ENCODE measurements around the gene C1orf185.
"Not testable (repeated sequence)": the region's sequence is repeated elsewhere in the genome, so short reads cannot be mapped to it uniquely, and the experiment has no call there.

The C1orf185 gene

DNA sequence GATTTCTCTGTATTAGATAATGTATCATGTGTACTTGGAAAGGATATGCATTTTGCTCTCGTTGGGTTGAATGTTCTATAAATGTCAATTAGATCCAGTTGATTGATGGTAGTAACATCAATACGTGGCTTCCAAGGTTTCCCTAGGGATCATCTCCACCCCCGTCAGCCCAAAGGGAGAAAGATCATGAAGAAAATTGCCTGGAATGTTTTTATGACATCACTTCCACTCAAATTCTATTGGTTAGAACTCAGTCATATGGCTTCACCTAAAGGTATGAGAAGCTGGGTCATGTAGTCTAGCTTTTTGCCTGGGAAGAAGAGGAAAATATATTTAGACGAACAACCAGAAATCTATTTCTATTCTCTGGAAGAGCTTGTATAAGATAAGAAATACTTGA is at the start of gene C1orf185:
TSS of gene C1orf185 (plus strand) at position 253 of the 400 bp plus-strand sequence. CDS start at position 259, 6 bp downstream.
- no peak for DNase-seq

DNA sequence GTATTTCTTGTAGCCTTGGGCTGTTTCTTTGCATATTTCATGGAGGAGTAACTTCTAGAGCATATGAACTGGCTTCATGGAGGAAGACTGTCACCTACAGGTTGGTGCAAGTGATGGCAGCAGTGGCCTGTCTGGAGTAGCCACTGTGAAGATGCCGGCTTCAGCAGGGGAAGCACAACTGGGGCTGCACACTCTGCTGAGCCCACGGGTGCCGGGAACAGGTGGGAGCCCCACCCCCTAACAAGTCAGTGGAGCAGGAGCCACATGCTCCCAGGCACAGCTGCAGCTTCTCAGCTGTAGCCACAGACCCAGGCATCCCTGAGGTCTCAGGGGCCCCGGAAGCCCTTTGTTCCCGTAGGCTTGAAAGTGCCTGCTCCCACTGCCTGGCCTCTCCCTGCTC is 43.2 kb upstream of the C1orf185 start:
- ATAC-seq (no peak), DNase-seq (no peak)

More for the DNA sequence above, at the start of gene C1orf185:
- no peak for ATAC-seq

DNA sequence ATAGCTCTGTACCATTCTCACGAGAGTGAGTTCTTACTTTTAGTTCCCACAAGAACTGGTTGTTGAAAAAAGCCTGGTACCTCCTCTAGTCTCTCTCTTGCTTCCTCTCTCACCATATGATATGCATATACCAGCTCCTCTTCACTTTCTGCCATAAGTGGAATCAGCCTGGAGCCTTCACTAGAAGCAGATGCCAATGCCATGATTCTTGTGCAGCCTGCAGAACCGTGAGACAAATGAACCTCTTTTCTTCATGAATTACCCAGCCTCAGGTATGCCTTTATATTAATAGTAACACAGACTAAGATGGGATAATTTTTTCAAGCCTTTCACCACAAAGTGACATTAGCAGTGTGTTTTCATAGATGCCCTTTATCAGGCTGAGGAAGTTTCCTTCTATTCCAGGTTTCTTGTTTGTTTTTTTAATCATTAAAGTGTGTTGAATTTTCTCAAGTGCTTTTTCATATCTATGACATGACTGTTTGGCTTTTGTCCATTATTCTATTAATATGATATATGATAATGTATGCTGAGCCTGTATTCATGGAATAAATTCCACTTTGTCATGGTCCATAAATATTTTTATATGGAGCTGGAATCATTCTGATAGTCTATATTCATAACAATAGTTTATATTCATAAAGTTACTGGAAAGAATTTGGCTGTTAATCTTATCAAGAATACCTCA is 40.7 kb upstream of the C1orf185 start:
- no peak for ATAC-seq
- no peak for DNase-seq

DNA sequence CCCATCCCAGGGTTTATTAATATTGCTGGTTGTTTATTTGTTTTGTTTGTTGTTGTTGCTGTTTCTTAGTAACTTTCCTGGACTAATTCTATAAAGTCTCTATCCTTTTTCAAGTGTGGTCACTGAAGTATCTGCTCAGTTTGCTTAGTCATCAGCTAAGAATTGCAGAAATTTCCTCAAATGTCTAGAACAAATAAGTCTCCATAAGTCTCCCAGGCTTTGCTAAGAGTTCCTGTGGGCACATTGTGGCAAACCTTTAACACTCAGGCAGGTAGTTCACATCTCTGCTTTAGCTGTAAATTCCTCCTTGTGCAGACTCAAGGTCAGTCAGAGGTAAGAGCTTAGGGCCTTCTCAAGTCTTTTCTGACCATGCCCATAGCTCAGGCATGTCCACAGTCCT is 38.9 kb upstream of the C1orf185 start:
- ATAC-seq = no peak
- DNase-seq = no peak

DNA sequence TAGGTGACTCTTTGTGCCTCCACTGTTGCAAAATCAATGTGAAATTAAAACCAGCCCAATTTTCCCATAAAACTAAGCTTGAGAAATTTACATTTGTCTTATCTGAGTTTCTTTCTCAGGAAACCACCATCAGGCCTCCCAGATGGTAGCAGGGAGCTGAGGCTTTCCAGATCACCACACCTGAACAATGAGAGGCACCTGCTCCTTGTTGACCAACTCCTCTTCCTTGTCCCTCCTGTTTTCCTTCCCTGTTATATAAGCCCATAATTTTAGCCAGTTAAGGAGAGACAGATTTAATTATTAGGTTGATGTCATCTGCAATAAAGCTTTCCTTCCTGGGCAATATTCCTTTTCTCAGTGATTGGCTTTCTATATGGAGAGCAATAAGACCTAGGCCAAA is 32.0 kb upstream of the C1orf185 start:
- ATAC-seq = no peak
- no peak for DNase-seq

DNA sequence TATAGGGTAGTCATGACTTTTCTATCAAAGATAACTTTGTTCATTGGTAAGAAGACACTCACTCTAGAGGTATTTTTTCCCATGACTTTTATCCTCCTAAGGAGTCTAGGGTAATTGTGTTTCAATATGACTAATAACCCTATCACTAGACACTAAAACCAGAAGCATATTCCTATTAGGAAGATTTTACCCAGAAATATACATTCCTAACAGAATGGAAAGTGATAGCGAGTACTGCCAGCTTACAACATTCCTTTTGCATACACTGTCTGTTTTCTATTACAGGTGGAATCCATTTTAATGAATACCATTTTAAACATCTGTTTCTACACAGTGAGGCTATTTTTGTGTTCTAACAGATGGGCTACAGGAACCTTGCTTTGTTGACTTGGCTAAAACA is 31.4 kb upstream of the C1orf185 start:
- no peak for DNase-seq
- ATAC-seq = no peak

DNA sequence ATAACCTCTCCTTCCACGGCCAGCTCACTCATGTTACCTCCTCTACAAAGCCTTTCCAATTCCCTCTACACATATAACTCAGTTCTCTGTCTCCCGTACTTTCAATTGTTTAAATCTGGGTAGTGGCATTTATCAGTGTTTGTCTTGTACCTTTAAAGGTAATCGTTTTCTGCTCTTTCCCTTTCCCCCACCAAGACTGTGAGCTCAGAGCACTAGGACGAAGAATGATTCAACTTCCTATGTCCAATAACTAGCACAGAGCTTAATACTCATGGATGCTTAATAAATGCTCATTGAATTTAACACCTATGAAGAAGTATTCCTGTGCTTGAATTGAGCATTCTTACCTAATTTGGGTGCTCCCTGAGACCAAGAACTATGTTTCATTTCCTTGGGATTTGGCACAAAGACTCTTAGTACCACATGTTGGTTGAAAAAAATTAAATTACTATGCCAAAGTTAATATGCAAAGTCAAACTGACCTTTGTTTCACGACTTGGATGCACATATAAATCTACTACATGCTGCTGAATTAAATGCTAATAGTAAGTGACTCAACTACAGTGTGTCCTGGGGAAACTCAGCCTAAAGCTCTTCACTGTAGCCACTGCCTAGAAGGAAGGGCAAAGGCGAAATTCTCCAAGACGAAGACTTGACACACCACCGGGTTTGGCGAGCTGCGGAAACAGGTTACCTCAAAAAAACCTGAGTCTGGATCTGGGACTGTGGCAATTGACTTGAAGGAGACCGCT is 30.6 kb upstream of the C1orf185 start:
- no peak for ATAC-seq
- no peak for DNase-seq

DNA sequence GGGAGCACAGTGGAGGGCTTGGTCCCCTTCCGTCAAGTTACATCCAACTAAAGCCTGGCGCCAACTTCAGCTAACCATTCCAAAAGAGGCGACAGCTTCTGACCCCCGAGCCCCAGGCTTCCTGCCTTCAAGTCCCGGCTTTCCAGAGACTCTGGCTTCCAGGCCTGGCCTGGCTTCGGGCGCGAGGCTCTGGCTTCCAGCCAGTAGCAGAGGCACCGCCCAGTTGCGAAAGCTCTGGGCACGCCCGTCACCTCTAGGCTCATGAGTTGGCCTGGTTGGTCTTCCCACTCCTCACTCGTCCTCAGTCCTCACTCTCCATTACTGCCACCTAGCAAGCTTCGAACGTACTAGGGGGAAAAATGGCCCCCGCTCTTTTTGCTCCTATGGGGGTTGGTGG is 30.0 kb upstream of the C1orf185 start:
- DNase-seq (no peak), ATAC-seq (no peak)

DNA sequence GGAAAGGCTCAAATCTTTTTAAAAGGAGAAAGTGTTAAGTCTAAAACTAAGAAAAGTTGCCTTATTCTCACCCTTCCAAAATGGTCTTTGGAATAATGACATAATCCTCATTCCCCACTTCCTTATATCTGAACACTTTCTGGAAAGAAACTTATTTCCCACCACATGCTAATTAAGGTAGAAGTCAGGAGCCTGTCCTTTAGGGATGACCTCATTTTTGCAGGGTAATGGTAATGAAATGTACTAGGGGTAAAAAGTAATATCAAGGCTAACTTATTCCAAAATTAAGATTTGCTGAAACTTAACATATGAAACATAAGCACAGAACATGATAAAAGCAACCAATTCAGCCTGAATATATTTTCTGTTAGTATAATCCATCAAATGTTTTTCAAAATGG is 29.4 kb upstream of the C1orf185 start:
- no peak for ATAC-seq
- DNase-seq = no peak

DNA sequence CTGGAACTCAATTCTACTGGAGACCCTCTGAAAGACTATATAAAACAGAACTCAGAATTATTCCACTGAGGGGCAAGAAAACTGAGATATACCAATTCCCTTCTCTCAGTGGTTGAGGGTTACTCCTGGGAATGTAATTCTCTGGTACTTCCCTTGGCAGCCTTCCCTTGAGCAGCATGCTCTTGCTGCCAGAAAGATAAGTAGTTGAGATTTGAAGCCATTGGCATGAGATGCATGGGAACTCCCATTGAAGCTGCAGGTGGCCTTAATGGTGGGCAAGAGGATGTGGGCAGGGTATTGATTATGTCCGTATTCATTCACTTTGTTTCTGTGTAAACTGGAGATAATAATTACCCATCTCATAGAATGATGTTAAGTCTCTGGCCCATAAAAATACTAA is 28.6 kb upstream of the C1orf185 start:
- DNase-seq (no peak), ATAC-seq (no peak)

DNA sequence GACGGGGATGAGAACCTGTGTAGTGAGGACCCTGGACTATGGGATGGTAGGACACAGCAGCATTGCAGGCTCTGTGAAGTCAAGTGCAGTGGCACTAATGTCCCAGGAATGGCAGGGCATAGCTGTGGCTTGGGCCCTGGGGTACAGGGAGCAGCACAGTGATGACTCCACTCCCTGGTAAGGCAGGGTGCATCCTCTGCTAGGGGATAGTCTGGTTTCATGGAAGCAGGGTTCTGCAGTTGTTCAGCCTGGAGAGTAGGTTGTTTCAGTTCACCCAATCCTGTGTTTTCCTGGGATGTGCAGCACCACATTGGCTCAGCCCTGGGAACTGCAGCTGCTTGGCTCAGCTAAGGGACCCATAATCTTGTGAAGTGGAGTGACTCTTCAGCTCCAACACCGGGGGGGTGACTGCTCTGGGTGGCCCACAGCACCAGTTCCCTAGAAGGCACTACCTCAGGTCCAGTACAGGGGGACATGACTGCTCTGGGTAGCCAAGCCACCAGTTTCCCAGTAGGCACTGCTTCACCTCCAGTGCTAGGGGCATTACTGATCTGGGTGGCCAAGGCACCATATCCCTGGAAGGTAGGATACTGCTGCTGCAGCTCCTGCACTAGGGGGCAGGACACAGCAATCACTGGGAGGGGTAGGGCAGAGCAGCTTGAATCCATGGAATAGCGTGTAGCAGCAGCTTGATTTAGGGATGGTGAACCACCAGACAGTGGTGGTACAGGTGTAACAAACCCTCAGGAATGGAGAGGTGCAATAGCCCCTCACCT is 15.3 kb upstream of the C1orf185 start:
- ATAC-seq (no peak), DNase-seq (no peak)

DNA sequence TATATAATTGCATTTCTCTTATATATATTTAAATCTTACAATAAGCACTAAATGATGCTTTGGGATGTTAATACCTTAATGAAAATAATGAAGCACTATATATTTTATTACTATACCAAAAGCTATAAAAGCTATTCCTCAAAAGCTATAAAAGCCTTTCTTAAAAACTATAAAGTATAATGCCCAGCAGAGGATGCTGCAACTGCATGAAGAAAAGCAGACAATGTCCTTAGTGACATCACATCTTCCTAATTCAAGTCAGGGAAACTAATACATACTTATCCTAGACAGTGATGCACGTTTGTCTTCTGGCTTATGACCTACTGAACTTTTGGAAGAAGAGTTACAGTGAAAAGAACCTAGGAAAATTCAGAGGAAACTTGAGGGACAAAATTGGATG is 13.6 kb upstream of the C1orf185 start:
- ATAC-seq (no peak), DNase-seq (no peak)

DNA sequence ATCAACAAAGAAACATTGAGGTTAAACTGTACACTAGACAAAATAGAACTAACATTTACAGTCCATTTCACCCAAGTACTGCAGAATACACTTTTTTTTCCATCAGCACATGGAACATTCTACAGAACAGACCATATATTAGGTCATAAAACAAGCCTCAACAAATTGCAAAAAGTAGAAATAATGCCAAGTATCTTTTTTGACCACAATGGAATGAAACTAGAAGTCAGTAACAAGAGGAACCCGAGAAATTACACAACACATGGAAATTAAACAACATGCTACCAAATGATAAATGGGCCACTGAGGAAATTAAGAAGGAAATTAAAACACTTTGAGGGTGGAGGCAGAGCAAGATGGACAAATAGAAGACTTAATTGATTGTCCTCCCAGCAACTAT is 8.4 kb upstream of the C1orf185 start:
- no peak for DNase-seq
- ATAC-seq = no peak

DNA sequence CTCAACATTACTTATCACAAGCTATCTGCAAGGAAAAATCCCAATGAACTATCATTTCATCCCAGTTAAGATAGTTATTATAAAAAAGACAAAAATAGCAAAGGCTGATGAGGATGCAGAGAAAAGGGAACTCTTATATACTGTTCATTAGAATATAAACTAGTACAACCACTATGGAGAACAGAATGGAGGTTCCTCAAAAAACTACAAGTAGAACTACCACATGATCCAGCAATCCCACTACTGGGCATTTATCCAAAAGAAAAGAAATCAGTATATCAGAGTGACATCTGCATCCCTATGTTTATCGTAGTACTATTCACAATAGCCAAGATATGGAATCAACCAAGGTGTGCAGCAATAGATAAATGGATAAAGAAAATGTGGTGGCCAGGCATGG is 4.9 kb upstream of the C1orf185 start:
- ATAC-seq = no peak

DNA sequence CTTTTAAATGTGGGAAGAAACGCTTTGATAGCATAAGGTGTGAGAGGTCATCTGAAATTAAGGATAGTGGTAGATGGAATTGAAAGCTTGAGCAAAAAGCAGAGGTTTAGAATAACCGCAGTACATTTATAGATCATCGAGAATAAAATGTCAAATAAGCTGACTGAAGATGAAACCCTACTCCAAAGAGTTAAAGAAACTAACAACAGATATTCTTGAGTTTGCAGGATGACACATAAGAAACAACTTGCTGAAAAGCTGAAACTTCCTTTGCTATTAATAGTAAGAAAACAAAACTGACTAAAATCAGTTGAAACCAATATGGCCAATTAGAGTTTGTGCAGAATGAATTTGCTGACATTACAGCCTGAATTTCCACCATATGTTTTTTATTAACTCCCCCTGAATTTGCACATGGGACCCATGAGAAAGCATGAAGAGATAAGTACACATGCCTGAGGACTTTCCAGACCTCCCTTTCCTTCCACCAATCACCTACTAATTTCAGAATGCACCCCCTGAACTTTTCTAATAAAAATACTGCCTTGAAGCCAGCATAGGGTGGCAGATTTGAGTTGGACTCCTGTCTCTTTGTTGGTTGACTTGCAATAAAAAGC is 1.7 kb upstream of the C1orf185 start:
- DNase-seq (no peak), ATAC-seq (no peak)

More for the DNA sequence above, 4.9 kb upstream of the C1orf185 start:
- no peak for DNase-seq

DNA sequence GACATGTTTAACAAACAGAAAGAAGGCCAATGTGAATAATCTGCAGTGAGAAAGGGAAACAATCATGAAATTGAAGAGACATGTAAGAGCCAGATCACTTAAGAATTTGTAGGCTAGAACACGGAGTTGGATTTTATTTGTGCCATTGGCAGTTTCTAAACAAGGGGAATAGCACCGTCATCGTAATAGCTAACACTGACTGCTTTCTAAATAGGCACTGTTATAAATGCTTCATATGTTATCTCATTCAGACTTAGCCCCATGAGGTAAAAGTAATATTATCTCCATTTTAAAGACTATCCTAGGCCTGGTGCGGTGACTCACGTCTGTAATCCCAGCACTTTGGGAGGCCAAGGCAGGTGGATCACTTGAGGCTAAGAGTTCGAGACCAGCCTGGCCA is 12.1 kb downstream of the C1orf185 start:
- DNase-seq (no peak), ATAC-seq (no peak)

DNA sequence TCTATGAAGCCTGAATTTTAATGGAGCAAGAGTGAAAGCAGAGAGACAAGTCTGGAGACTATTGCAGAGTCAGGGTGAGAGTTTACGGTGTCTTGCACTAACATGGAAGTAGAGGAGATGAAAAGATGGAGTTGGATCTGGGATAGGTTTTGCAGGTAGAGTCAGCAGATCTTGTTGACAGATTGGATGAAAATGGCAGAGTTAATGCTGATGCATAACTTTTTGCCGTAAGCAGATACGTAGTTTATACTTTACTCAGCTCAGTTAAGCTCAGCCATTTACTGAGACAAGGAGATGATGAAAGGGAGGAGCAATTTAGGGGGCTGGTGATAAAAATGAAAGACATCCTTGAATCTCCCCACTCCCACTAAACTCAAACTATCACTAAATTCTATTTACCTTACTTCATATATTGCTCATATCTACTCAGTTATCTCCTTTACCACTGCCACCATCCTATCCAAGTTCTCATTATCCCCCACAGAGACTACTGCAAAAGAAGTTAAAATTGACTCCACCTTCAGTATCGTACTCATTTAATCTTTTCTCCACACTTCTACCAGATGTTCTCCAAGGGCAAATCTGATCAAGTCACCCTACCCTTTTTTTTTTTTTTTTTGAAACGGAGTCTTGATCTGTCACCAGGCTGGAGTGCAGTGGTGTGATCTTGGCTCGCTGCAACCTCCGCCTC is 13.8 kb downstream of the C1orf185 start:
- DNase-seq (no peak), ATAC-seq (no peak)

DNA sequence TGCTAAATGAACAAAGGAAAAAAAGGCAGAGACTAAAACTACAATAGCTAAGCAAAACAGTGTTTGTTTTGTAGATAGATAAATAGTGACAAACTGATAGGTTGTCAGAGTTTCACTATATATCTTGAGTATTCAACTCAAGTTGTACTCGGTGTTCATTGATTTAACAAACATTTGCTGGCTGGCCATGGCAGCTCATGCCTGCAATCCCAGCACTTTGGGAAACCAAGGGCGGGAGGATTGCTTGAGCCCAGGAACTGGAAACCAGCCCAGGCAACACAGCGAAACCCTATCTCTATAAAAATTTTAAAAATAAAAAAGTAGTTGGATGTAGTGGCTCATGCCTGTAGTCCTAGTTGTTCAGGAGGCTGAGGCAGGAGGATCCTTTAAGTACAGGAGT is 17.3 kb downstream of the C1orf185 start:
- DNase-seq (no peak), ATAC-seq (no peak)

DNA sequence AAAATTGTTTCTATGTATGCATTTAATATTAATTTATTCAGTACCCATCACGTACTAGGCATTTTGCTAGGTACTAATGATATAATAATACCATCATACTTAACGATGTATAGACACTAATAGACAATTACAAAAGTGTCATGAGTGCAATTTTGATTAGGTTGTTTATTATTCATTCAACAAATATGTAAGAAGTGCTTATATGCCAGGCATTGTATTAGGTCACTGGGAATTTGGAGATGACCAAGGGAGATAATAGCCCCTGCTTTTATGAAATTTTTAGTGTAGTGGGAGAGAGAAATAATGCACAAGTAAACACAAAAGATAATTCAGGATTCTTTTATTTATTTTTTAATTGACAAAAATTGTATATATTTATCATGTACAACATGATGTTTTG is 18.6 kb downstream of the C1orf185 start:
- DNase-seq (no peak), ATAC-seq (no peak)

DNA sequence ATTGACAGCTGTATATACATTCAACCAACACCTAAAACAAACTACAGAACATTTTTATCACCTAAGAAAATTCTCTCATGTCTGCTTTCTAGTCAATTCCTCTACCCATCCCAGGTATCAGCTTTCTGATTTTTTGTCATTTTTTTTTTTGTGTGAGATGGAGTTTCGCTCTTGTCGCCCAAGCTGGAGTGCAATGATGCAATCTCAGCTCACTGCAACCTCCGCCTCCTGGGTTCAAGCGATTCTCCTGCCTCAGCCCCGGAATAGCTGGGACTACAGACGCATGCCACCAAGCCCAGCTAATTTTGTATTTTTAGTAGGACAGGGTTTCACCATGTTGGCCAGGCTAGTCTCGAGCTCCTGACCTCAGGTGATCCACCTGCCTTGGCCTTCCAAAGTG is 25.1 kb downstream of the C1orf185 start:
- DNase-seq, ATAC-seq: not testable (repeated sequence)

DNA sequence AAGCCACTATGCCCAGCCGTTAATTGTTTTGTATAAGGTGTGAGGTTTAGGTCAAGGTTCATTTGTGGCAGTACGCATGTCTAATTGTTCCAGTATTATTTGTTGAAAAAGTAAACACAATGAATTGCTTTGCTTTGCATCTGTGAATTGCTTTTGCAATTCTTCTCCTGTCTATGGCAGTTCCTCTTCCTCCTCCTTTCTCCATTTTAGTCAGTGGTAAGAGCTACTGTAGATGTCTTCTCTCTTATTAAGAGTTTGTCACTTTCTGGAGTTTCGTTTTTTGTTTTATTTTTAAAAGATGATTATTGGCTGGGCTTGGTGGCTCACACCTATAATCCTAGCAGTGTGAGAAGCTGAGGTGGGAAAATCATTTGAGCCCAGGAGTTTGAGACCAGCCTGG is 29.2 kb downstream of the C1orf185 start:
- ATAC-seq = no peak
- DNase-seq = no peak

DNA sequence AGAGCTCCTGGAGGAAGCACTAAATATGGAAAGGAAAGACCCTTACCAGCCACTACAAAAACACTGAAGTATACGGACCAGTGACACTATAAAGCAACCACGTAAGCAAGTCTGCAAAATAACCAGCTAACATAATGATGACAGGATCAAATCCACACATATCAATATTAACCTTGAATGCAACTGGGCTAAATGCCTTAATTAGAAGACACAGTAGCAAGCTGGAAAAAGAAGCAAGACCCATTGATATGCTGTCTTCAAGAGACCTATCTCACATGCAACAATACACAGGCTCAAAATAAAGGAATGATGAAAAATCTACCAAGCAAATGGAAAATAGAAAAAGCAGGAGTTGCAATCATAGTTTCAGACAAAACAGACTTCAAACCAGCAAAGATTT is 31.0 kb downstream of the C1orf185 start:
- DNase-seq (no peak), ATAC-seq (no peak)

All from stimulated activated naive CD8-positive, alpha-beta T cell treated with anti-CD3 and anti-CD28 coated beads, Interleukin-15, Interleukin-2, amounts not matched to agents 100 U/mL and 50 U/mL, for 24 hours (primary cell).